Stomach (tissue), 9 donors: ENCODE measurements around the gene MBNL2. TPM values are rescaled to one million over a fixed set of nuclear protein-coding genes. Genes with fewer than 3 reads are reported as not detected.

Source experiments
- DNase-seq, 2 donors: peaks; one replicate each; pipeline versions ENCODE4 v3.0.0 to v3.0.0-alpha.2; 2013 to 2019
- H3K27ac ChIP-seq, 5 donors: fragments of 200-600 bp in 4 of 5; sonication (generic) in 4 of 5; one replicate each; pipeline ENCODE4 v1.5.1; 2013 to 2019; ENCODE audit warnings: mild to moderate bottlenecking in 1 of 5, moderate library complexity in 1 of 5
- H3K27me3 ChIP-seq, 3 donors: fragments of 200-600 bp; sonication (generic); one replicate each; pipeline ENCODE4 v1.5.1; 2017 to 2019; ENCODE audit warnings: mixed run types in 1 of 3
- H3K36me3 ChIP-seq, 4 donors: fragments of 200-600 bp; sonication (generic); 1 replicate in 3 of 4; 2 replicates in 1 of 4; pipeline ENCODE4 v1.5.1; 2016 to 2019
- H3K4me1 ChIP-seq, 4 donors: fragments of 200-600 bp; sonication (generic); one replicate each; pipeline ENCODE4 v1.5.1; 2016 to 2019
- H3K4me3 ChIP-seq, 4 donors: fragments of 200-600 bp; sonication (generic) in 3 of 4; one replicate each; pipeline ENCODE4 v1.5.1; 2016 to 2019; ENCODE audit warnings: mild to moderate bottlenecking in 1 of 4
- H3K9me3 ChIP-seq, 4 donors: fragments of 200-600 bp; sonication (generic); one replicate each; pipeline ENCODE4 v1.5.1; 2016 to 2019
- EP300 ChIP-seq: sonication (generic); formaldehyde crosslinking; IDR thresholded peaks from one replicate; pipeline ENCODE4 v1.6.1; 2017; ENCODE audit warnings: antibody characterized with exemption
- POLR2A ChIP-seq, 4 donors: fragments of 450-650 bp; IDR thresholded peaks; one replicate each; pipeline ENCODE4 v1.6.1; 2016; ENCODE audit warnings: antibody characterized with exemption in 4 of 4, control low read depth in 2 of 4, mild to moderate bottlenecking in 1 of 4, moderate library complexity in 1 of 4
- POLR2AphosphoS5 ChIP-seq, 3 donors: sonication (generic); formaldehyde crosslinking; IDR thresholded peaks; one replicate each; pipeline ENCODE4 v1.6.1; 2016; ENCODE audit warnings: antibody characterized with exemption in 3 of 3
- WGBS, 5 donors: extraction: QIAGEN DNeasy Blood & Tissue Kit in 3 of 5; methylation state at CpG; one replicate each; pipeline versions ENCODE4 v1.1.5 to v1.1.7; 2013 to 2018; 5-methylcytosine and 5-hydroxymethylcytosine counted together
- intact Hi-C: fragments of 100-400 bp; cut with DNase I; formaldehyde crosslinking; loops from one replicate; pipeline ENCODE4 v1.15.1; 2023; ENCODE audit warnings: low total_unique reads
- polyA plus RNA-seq, 3 donors: library from polyadenylated mRNA; stranded (reverse); fragments of 200-250 nt; gene quantifications; one replicate each; pipeline ENCODE4 v1.2.3, GENCODE V29; 2013
- total RNA-seq, 5 donors: library from RNA; depleted of rRNA; stranded (reverse); fragments of >200 nt; gene quantifications; one replicate each; pipeline versions ENCODE4 v1.1.0 to v1.2.3, GENCODE V29; 2014 to 2016
- TF ChIP-seq, protein P1 (sequence below), 7 experiments: fragments of 450-650 bp in 4 of 7; fragments of 200-600 bp in 3 of 7; sonication (generic) in 3 of 7; IDR thresholded peaks; one replicate each; pipeline ENCODE4 v1.5.1; 2016 to 2019; ENCODE audit warnings: antibody characterized with exemption in 7 of 7, control low read depth in 2 of 7, mild to moderate bottlenecking in 1 of 7
- donor health status: healthy with polysubstance abuse.
- donor health status: Bipolar disorder and iron deficiency.
- donor health status: healthy.

Gene MBNL2
- total and polyA plus RNA-seq, 8 donors, result 8.3 to 74.5 (median 25.6) TPM

DNA sequence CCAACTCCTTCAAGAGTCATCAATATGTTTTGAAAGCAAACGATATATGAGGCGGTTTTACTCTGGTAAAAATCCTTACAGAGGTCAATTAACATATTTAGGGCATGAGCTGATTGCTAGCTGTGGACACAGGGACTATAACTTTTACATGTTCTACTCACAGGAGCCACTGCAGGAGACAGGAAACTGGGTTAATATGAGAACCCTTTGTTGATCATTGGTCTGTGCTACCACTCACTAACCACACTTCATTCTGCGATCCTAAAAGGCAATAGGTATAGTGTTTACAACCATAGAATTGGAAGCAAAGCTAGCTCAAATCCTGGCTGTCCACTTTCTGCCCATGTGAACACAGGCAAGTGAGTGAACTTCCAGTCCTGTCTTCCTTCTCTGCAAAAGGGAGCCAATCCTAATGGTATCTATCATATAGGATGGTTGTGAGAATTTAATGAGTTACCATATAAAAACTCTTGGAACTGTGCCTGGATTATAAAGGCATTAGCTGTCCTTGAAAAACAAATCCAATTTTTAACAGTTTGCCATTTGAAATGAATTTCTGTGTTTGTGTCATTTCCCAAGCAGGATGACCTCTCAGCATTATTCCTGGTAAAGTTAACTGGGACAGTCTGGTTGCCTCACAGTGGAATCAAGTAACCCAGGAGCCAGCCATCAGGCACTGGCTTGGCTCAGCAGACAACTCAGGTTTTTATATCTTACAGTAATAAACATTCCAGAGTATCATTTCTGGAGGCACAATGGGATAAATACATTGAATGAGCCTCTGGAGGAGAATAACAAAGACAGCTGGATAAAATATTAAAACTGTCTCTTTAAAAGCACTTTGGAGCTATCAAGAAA lies 182.0 kb downstream of the MBNL2 start:
- 79 to 88% (median 85%) methylated on average over 3 of the region's 3 CpGs for WGBS, 5 donors

DNA sequence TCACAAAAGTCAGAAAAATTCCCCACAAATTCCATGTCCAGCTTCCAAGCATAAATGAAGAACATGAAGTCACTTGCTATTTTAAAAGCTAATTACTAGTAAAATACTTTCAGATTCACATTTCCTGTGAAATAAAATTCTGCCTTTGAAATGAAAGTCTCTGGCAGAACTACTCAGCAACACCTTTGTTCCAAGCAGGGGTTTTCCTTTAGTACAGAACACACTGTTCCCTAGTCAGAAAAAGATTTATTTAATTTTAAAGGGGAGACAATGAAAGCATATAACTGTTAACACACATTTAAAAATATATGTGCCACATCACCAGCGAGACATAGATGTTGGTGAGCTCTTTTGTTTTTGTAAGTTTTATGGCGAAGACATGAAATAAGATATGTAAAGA lies 185.4 kb downstream of the MBNL2 start:
- intact Hi-C loops, result no loop called here
- Histone ChIP-seq H3K4me3 (no peak overlapping the region), H3K27me3 (no peaks in the 10 kb centered on the region), H3K4me1 (no peaks in the 10 kb centered on the region), H3K36me3 (no peaks in the 10 kb centered on the region), H3K9me3 (no peaks in the 10 kb centered on the region), H3K27ac (peak overlapping the region in 3 of 5 donors; percentile 14 to 40 (median 26))
- WGBS, 5 donors, result 71 to 88% (median 83%) methylated on average over 2 of the region's 2 CpGs
- TF ChIP-seq, protein P1, sequence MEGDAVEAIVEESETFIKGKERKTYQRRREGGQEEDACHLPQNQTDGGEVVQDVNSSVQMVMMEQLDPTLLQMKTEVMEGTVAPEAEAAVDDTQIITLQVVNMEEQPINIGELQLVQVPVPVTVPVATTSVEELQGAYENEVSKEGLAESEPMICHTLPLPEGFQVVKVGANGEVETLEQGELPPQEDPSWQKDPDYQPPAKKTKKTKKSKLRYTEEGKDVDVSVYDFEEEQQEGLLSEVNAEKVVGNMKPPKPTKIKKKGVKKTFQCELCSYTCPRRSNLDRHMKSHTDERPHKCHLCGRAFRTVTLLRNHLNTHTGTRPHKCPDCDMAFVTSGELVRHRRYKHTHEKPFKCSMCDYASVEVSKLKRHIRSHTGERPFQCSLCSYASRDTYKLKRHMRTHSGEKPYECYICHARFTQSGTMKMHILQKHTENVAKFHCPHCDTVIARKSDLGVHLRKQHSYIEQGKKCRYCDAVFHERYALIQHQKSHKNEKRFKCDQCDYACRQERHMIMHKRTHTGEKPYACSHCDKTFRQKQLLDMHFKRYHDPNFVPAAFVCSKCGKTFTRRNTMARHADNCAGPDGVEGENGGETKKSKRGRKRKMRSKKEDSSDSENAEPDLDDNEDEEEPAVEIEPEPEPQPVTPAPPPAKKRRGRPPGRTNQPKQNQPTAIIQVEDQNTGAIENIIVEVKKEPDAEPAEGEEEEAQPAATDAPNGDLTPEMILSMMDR (IDR thresholded peaks at IDR 0.05), result no peak
- TF ChIP-seq EP300 (no peak), POLR2AphosphoS5 (IDR thresholded peaks at IDR 0.05) (no peak), POLR2A (IDR thresholded peaks at IDR 0.05) (no peak)
- DNase-seq, result no peak

More for the DNA sequence above, 182.0 kb downstream of the MBNL2 start:
- Histone ChIP-seq H3K27ac (no peak overlapping the region), H3K36me3 (no peaks in the 10 kb centered on the region), H3K27me3 (no peaks in the 10 kb centered on the region), H3K4me1 (no peaks in the 10 kb centered on the region), H3K4me3 (no peak overlapping the region), H3K9me3 (no peaks in the 10 kb centered on the region)
- intact Hi-C loops, result no loop called here
- no peak for DNase-seq
- TF ChIP-seq POLR2A (IDR thresholded peaks at IDR 0.05) (no peak), EP300 (no peak), POLR2AphosphoS5 (IDR thresholded peaks at IDR 0.05) (no peak)
- TF ChIP-seq, protein P1 (IDR thresholded peaks at IDR 0.05), result no peak

DNA sequence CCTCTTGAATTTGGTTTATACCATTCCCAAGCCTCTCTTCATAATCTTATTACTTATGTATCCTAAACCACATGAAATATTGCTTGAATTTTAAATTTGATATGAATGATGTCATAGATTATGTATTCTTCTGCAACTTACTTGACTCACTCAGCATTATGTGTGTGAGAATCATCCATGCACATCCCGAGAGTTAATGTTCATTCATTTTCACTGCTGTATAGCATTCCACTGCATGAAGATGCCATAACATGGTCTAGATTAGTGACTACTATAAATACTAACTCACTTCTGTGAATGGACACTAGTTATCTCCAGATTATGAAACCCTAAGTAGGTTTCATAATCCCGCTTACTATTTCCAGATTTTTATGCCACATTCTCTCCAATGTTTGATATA lies 186.8 kb downstream of the MBNL2 start:
- no peak for DNase-seq
- intact Hi-C loops, result no loop called here
- H3K9me3 ChIP-seq, result no peaks in the 10 kb centered on the region
- no peak overlapping the region for H3K4me3 ChIP-seq
- no peak for TF ChIP-seq POLR2AphosphoS5 (IDR thresholded peaks at IDR 0.05)
- TF ChIP-seq POLR2A (IDR thresholded peaks at IDR 0.05), result no peak
- TF ChIP-seq EP300, result no peak
- TF ChIP-seq, protein P1 (IDR thresholded peaks at IDR 0.05), result no peak
- no peaks in the 10 kb centered on the region for H3K4me1 ChIP-seq
- 89 to 96% (median 95%) methylated on average over 2 of the region's 2 CpGs for WGBS, 5 donors
- H3K27me3 ChIP-seq, result no peaks in the 10 kb centered on the region
- H3K27ac ChIP-seq, result no peak overlapping the region
- H3K36me3 ChIP-seq, result no peaks in the 10 kb centered on the region

- 83 to 85% (median 84%) methylated on average over 6 of the region's 6 CpGs for WGBS, 5 donors
- no peak overlapping the region for H3K27ac ChIP-seq
- TF ChIP-seq POLR2AphosphoS5 (IDR thresholded peaks at IDR 0.05) (no peak), EP300 (no peak), POLR2A (IDR thresholded peaks at IDR 0.05) (no peak)
- TF ChIP-seq, protein P1 (IDR thresholded peaks at IDR 0.05), result no peak
- no peaks in the 10 kb centered on the region for H3K27me3 ChIP-seq
- DNase-seq, result no peak
- no peaks in the 10 kb centered on the region for H3K36me3 ChIP-seq
- no peak overlapping the region for H3K4me3 ChIP-seq
- no peaks in the 10 kb centered on the region for H3K9me3 ChIP-seq
- intact Hi-C loops, result no loop called here
- no peaks in the 10 kb centered on the region for H3K4me1 ChIP-seq
These were observed 189.9 kb downstream of the MBNL2 start for GRCh38 chr13:97411984-97412383.
